DOHH2 (cell line): ENCODE results near the gene PPP3CA.

Experiments used
- CTCF ChIP-seq: fragments of 200-600 bp; sonication (generic); IDR thresholded peaks from one replicate; pipeline ENCODE4 v1.5.1; 2014; ENCODE audit warnings: antibody characterized with exemption, mild to moderate bottlenecking, low read depth, low read length; ENCODE audit not compliant: poor library complexity, severe bottlenecking
- EZH2phosphoT487 ChIP-seq: fragments of 200-600 bp; sonication (generic); IDR thresholded peaks from 2 replicates; pipeline ENCODE4 v1.6.1; 2017; ENCODE audit warnings: borderline replicate concordance, mild to moderate bottlenecking, antibody characterized with exemption, low read length, moderate library complexity, mixed read lengths

GRCh38 chr4:101192244-101192643, 155.1 kb downstream of the PPP3CA start:
- no peak for TF ChIP-seq CTCF
- no peak for TF ChIP-seq EZH2phosphoT487
